A549 (cell line): Measurements from ENCODE around the gene SLC27A1. TPM values are rescaled to one million over a fixed set of nuclear protein-coding genes. Genes with fewer than 3 reads are reported as not detected.

Experiments
- ATAC-seq, 2 experiments: fragments of 200-7000 bp in 1 of 2; fragments of >200 bp in 1 of 2; cut with Nextera tagmentation in 1 of 2; cut with Tn5 transposase in 1 of 2; 3 replicates each; pipeline versions ENCODE4 v1.8.0 to v1.9.1; 2018 to 2020; ENCODE audit warnings: mild to moderate bottlenecking in 1 of 2, moderate library complexity in 1 of 2
- CTCF ChIA-PET: fragments of 300-600 bp; sonication (Branson Sonifier 250); formaldehyde crosslinking; extraction: SDS; loops from one replicate; lab custom pipeline; 2021; ENCODE audit warnings: antibody characterized with exemption, inconsistent platforms; lab: Yijun Ruan, JAX
- POLR2A ChIA-PET: fragments of 350-600 bp; formaldehyde crosslinking; extraction: SDS; loops from one replicate; lab custom pipeline; 2021; ENCODE audit warnings: antibody characterized with exemption, inconsistent platforms; lab: Yijun Ruan, JAX
- DNase-seq, 2 experiments: peaks; one replicate each; pipeline versions ENCODE4 v3.0.0 to v3.0.0-alpha.2; 2011 to 2016; ENCODE audit warnings: low read depth in 1 of 2, low spot score in 1 of 2
- FAIRE-seq: peaks from 2 replicates; lab custom pipeline; 2011; peaks lifted over from hg19 to GRCh38; lab: Jason Lieb, UNC
- H3K27ac ChIP-seq, 2 experiments: fragments of >200 bp; sonication (Bioruptor Twin); formaldehyde crosslinking; 3 replicates each; pipeline ENCODE4 v1.5.1; 2016 to 2017
- H3K4me1 ChIP-seq: fragments of >200 bp; sonication (Bioruptor Twin); formaldehyde crosslinking; 3 replicates; pipeline ENCODE4 v1.6.1; 2016
- H3K4me2 ChIP-seq: fragments of >200 bp; sonication (Bioruptor Twin); formaldehyde crosslinking; 3 replicates; pipeline ENCODE4 v1.6.1; 2016
- H3K4me3 ChIP-seq: fragments of >200 bp; sonication (Bioruptor Twin); formaldehyde crosslinking; 3 replicates; pipeline ENCODE4 v1.5.1; 2016
- H3K9me3 ChIP-seq: fragments of >200 bp; sonication (Bioruptor Twin); formaldehyde crosslinking; 3 replicates; pipeline ENCODE4 v1.6.1; 2016
- CEBPB ChIP-seq, 2 experiments: fragments of >200 bp in 1 of 2; sonication (Bioruptor Twin) in 1 of 2; formaldehyde crosslinking in 1 of 2; IDR thresholded peaks; 2 replicates each; pipeline ENCODE4 v1.6.1; 2012 to 2016
- CHD4 ChIP-seq: fragments of 200-600 bp; sonication (generic); IDR thresholded peaks from 2 replicates; pipeline ENCODE4 v1.6.1; 2016; ENCODE audit warnings: antibody characterized with exemption, mild to moderate bottlenecking, borderline replicate concordance
- EP300 ChIP-seq, 2 experiments: fragments of >200 bp; sonication (Bioruptor Twin); formaldehyde crosslinking; IDR thresholded peaks; 2 replicates in 1 of 2; 3 replicates in 1 of 2; pipeline ENCODE4 v1.6.1; 2016 to 2017
- HDAC2 ChIP-seq: fragments of 200-600 bp; sonication (generic); IDR thresholded peaks from 2 replicates; pipeline ENCODE4 v1.6.1; 2016
- HEYL ChIP-seq: fragments of 250-450 bp; sonication (Bioruptor Pico); IDR thresholded peaks from 2 replicates; pipeline ENCODE4 v1.8.0; 2021; ENCODE audit warnings: mild to moderate bottlenecking, moderate library complexity
- HOXB13 ChIP-seq: fragments of 250-450 bp; sonication (Bioruptor Pico); IDR thresholded peaks from 2 replicates; pipeline ENCODE4 v1.5.0; 2020; ENCODE audit warnings: low read depth, mild to moderate bottlenecking, moderate library complexity
- KDM1A ChIP-seq: fragments of 200-600 bp; sonication (generic); IDR thresholded peaks from 2 replicates; pipeline ENCODE4 v1.6.1; 2016; ENCODE audit warnings: low read depth, mild to moderate bottlenecking
- MAZ ChIP-seq: fragments of 150-350 bp; IDR thresholded peaks from 2 replicates; pipeline ENCODE4 v1.6.1; 2014; ENCODE audit warnings: antibody characterized with exemption, low read depth, low read length, borderline replicate concordance
- RAD21 ChIP-seq, 2 experiments: fragments of >200 bp in 1 of 2; sonication (Bioruptor Twin) in 1 of 2; formaldehyde crosslinking in 1 of 2; IDR thresholded peaks in 1 of 2; conservative IDR thresholded peaks in 1 of 2; 2 replicates in 1 of 2; 3 replicates in 1 of 2; pipeline ENCODE4 v1.6.1; 2012 to 2018; ENCODE audit warnings: inconsistent platforms in 1 of 2
- RCOR1 ChIP-seq: fragments of 150-350 bp; IDR thresholded peaks from 2 replicates; pipeline ENCODE4 v1.6.1; 2014; ENCODE audit warnings: antibody characterized with exemption, low read length, low read depth
- RNF2 ChIP-seq: fragments of 200-600 bp; sonication (generic); IDR thresholded peaks from 2 replicates; pipeline ENCODE4 v1.6.1; 2016; ENCODE audit warnings: low read depth, mild to moderate bottlenecking, antibody characterized with exemption, moderate library complexity, borderline replicate concordance
- ZSCAN20 ChIP-seq: fragments of 250-450 bp; sonication (Bioruptor Pico); IDR thresholded peaks from 2 replicates; pipeline ENCODE4 v1.8.0; 2022; ENCODE audit warnings: mild to moderate bottlenecking, moderate library complexity
- WGBS: methylation state at CpG from one replicate; pipeline ENCODE4 v1.1.6; 2017; ENCODE audit errors: missing lambda C conversion rate; 5-methylcytosine and 5-hydroxymethylcytosine counted together
- polyA plus RNA-seq, 4 experiments: library from polyadenylated mRNA; depleted of rRNA in 3 of 4; stranded (reverse); fragments of >200 nt; fragmentation: RNase III in 1 of 4; extraction: RNeasy Plus Mini Kit Qiagen cat#74134 plus additional on column Dnase treatment in 1 of 4; gene quantifications; 2 replicates in 3 of 4; 3 replicates in 1 of 4; pipeline ENCODE4 v1.2.3, GENCODE V29; 2011 to 2017
- TF ChIP-seq, protein P1 (sequence below): fragments of 150-350 bp; IDR thresholded peaks from 2 replicates; pipeline ENCODE4 v1.6.1; 2014; ENCODE audit warnings: low read depth, mild to moderate bottlenecking, low read length
- TF ChIP-seq, protein P2 (sequence below): fragments of >200 bp; sonication (Bioruptor Twin); formaldehyde crosslinking; IDR thresholded peaks from 3 replicates; pipeline ENCODE4 v1.6.1; 2016
- TF ChIP-seq, protein P3 (sequence below): IDR thresholded peaks from 2 replicates; pipeline ENCODE4 v1.6.1; 2012
- TF ChIP-seq, protein P4 (sequence below): fragments of 200-600 bp; sonication (generic); IDR thresholded peaks from 2 replicates; pipeline ENCODE4 v1.6.1; 2016; ENCODE audit warnings: antibody characterized with exemption, mild to moderate bottlenecking, moderate library complexity
- TF ChIP-seq, protein P5 (sequence below): IDR thresholded peaks from 2 replicates; pipeline ENCODE4 v1.6.1; 2012; ENCODE audit warnings: low read depth, borderline replicate concordance
- TF ChIP-seq, protein P6 (sequence below): IDR thresholded peaks from 2 replicates; pipeline ENCODE4 v1.6.1; 2012

The SLC27A1 gene
- polyA plus RNA-seq, 2 of the 4 experiments (the other 2 are of a cell fraction) = 1.8 to 2.5 TPM

DNA sequence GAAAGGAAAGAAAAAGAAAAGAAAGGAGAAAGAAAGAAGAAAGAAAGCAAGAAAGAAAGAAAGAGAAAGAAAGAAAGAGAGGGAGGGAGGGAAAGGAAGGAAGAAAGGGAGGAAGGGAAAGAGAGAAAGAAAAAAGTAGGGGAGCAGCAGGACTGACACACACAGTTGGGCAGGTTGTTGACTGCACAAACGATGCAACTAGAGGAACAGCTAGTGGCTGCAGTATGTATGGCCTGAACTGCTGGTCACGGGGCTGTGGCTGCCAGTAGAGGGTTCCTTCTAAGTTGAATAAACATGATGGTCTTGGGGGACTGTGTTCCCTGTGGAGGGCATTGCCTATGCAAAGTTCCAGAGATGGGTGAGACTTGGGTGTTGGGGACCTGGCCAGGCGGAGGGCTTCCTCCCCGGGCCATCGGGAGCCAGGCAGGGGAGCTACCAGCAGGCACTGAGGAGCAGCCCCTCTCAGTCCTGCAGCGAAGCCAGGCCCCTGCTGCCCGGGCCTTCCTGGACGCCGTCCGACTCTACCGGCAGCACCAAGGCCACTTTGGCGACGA, 68.4 kb downstream of the SLC27A1 start:
- Histone ChIP-seq H3K4me2 (peak overlapping the region; percentile 99), H3K4me3 (peak overlapping the region; percentile 58), H3K27ac (peak overlapping the region; percentile 63 to 78; a peak in 5 of 6 replicates), H3K9me3 (no peaks in the 10 kb centered on the region), H3K4me1 (peaks cover 5% of the 10 kb centered on the region; the same call in 1 of the 3 replicates)
- POLR2A ChIA-PET = no interaction called here
- TF ChIP-seq ZSCAN20 (CRISPR knock-in tag) (no peak), RAD21 (conservative IDR thresholded peaks at IDR 0.05 in 1 of 2, IDR thresholded peaks at IDR 0.05 in 1 of 2) (no peak), HEYL (no peak), HDAC2 (no peak), HOXB13 (no peak), CHD4 (no peak), RNF2 (no peak), MAZ (no peak), CEBPB (IDR thresholded peaks at IDR 0.05) (no peak), EP300 (IDR thresholded peaks at IDR 0.05) (no peak)
- TF ChIP-seq, protein P1, sequence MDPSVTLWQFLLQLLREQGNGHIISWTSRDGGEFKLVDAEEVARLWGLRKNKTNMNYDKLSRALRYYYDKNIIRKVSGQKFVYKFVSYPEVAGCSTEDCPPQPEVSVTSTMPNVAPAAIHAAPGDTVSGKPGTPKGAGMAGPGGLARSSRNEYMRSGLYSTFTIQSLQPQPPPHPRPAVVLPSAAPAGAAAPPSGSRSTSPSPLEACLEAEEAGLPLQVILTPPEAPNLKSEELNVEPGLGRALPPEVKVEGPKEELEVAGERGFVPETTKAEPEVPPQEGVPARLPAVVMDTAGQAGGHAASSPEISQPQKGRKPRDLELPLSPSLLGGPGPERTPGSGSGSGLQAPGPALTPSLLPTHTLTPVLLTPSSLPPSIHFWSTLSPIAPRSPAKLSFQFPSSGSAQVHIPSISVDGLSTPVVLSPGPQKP = no peak
- TF ChIP-seq, protein P2, sequence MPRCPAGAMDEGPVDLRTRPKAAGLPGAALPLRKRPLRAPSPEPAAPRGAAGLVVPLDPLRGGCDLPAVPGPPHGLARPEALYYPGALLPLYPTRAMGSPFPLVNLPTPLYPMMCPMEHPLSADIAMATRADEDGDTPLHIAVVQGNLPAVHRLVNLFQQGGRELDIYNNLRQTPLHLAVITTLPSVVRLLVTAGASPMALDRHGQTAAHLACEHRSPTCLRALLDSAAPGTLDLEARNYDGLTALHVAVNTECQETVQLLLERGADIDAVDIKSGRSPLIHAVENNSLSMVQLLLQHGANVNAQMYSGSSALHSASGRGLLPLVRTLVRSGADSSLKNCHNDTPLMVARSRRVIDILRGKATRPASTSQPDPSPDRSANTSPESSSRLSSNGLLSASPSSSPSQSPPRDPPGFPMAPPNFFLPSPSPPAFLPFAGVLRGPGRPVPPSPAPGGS = no peak
- ATAC-seq = peak; percentile 46 to 65
- CTCF ChIA-PET = interaction anchor here (0.6 to 2.1 kb wide), 4 partner anchors 9 to 38 kb away, joined by 4 to 5 read pairs (median 5); no protein-coding TSS in a partner anchor
- WGBS = 21% methylated on average over 5 of the region's 13 CpGs
- no peak for FAIRE-seq
- peak in 1 of 2 experiments; percentile 17 for DNase-seq

DNA sequence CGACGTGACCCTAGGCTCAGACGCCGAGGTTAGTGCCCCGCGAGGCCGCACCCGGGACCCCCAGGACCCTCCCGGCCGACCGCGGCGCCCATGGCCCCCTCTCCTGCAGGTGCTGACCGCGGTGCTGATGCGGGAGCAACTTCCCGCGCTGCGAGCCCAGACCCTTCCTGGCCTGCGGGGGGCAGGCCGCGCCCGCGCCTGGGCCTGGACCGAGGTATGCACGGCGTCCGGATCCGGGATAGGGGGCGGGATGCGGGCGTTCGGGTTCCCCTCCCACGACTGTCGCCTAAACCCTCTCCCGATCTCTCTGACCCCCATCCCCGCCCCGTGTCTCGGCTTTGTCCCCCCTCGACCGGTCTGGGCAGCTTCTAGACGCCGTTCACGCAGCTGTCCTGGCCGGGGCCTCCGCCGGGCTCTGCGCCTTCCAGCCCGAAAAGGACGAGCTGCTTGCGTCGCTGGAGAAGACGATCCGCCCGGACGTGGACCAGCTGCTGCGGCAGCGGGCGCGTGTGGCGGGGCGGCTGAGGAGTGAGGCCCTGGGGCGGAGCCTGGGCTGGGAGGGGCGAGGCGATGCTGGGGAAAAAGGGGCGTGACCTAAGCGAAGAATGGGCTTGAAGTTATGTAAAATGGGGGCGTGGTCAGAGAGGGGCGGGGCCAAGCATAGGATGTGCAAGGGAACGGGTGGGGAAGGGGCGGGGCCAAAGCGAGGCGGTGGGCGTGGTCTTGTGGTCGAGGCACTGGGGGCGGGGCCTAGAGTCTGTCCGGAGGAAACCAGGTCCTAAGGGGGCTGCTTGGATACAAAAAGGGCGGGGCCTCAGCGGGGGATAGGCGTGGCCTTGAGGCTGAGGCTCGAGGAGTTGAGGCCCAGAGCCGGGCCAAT, 69.2 kb downstream of the SLC27A1 start:
- Histone ChIP-seq H3K4me3 (peak overlapping the region; percentile 58), H3K27ac (peak overlapping the region; percentile 63 to 78), H3K9me3 (no peaks in the 10 kb centered on the region), H3K4me2 (peak overlapping the region; percentile 99), H3K4me1 (peaks cover 5% of the 10 kb centered on the region; the same call in 1 of the 3 replicates)
- POLR2A ChIA-PET = no interaction called here
- WGBS = 2% methylated on average over 6 of the region's 82 CpGs
- peak; percentile 82 to 94 for DNase-seq
- TF ChIP-seq, protein P3, sequence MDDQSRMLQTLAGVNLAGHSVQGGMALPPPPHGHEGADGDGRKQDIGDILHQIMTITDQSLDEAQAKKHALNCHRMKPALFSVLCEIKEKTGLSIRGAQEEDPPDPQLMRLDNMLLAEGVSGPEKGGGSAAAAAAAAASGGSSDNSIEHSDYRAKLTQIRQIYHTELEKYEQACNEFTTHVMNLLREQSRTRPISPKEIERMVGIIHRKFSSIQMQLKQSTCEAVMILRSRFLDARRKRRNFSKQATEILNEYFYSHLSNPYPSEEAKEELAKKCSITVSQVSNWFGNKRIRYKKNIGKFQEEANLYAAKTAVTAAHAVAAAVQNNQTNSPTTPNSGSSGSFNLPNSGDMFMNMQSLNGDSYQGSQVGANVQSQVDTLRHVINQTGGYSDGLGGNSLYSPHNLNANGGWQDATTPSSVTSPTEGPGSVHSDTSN = no peak
- TF ChIP-seq, protein P4, sequence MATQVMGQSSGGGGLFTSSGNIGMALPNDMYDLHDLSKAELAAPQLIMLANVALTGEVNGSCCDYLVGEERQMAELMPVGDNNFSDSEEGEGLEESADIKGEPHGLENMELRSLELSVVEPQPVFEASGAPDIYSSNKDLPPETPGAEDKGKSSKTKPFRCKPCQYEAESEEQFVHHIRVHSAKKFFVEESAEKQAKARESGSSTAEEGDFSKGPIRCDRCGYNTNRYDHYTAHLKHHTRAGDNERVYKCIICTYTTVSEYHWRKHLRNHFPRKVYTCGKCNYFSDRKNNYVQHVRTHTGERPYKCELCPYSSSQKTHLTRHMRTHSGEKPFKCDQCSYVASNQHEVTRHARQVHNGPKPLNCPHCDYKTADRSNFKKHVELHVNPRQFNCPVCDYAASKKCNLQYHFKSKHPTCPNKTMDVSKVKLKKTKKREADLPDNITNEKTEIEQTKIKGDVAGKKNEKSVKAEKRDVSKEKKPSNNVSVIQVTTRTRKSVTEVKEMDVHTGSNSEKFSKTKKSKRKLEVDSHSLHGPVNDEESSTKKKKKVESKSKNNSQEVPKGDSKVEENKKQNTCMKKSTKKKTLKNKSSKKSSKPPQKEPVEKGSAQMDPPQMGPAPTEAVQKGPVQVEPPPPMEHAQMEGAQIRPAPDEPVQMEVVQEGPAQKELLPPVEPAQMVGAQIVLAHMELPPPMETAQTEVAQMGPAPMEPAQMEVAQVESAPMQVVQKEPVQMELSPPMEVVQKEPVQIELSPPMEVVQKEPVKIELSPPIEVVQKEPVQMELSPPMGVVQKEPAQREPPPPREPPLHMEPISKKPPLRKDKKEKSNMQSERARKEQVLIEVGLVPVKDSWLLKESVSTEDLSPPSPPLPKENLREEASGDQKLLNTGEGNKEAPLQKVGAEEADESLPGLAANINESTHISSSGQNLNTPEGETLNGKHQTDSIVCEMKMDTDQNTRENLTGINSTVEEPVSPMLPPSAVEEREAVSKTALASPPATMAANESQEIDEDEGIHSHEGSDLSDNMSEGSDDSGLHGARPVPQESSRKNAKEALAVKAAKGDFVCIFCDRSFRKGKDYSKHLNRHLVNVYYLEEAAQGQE = peak; percentile 86
- TF ChIP-seq RCOR1 (no peak), RAD21 (conservative IDR thresholded peaks at IDR 0.05 in 1 of 2, IDR thresholded peaks at IDR 0.05 in 1 of 2) (peak; percentile 12 to 43; a peak in 3 of 5 replicates), KDM1A (no peak)
- TF ChIP-seq, protein P5, sequence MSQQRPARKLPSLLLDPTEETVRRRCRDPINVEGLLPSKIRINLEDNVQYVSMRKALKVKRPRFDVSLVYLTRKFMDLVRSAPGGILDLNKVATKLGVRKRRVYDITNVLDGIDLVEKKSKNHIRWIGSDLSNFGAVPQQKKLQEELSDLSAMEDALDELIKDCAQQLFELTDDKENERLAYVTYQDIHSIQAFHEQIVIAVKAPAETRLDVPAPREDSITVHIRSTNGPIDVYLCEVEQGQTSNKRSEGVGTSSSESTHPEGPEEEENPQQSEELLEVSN = peak; percentile 53; the same call in 1 of the 2 replicates
- TF ChIP-seq, protein P6, sequence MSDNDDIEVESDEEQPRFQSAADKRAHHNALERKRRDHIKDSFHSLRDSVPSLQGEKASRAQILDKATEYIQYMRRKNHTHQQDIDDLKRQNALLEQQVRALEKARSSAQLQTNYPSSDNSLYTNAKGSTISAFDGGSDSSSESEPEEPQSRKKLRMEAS = peak; percentile 61
- CTCF ChIA-PET = interaction anchor here (1.4 to 2.1 kb wide), 3 partner anchors 10 to 37 kb away, joined by 4 to 5 read pairs (median 5); no protein-coding TSS in a partner anchor
- no peak for FAIRE-seq
- ATAC-seq = peak; percentile 72 to 90
